GM12892 (cell line): ENCODE data around the gene ANK2.

Source experiments
- DNase-seq: peaks from one replicate; pipeline ENCODE4 v3.0.0; 2011; ENCODE audit not compliant: insufficient read length
- FAIRE-seq: peaks from 2 replicates; lab custom pipeline; 2011; peaks lifted over from hg19 to GRCh38; lab: Jason Lieb, UNC
- POLR2A ChIP-seq: IDR thresholded peaks from 2 replicates; pipeline ENCODE4 v1.6.1; 2011; ENCODE audit warnings: low read depth, low read length, control low read depth
- POLR2AphosphoS5 ChIP-seq: IDR thresholded peaks from 2 replicates; pipeline ENCODE4 v1.6.1; 2011; ENCODE audit warnings: low read depth, low read length, control low read depth
- TAF1 ChIP-seq: IDR thresholded peaks from 2 replicates; pipeline ENCODE4 v1.6.1; 2011; ENCODE audit warnings: low read depth, mild to moderate bottlenecking, control low read depth, low read length, borderline replicate concordance

Gene ANK2

DNA sequence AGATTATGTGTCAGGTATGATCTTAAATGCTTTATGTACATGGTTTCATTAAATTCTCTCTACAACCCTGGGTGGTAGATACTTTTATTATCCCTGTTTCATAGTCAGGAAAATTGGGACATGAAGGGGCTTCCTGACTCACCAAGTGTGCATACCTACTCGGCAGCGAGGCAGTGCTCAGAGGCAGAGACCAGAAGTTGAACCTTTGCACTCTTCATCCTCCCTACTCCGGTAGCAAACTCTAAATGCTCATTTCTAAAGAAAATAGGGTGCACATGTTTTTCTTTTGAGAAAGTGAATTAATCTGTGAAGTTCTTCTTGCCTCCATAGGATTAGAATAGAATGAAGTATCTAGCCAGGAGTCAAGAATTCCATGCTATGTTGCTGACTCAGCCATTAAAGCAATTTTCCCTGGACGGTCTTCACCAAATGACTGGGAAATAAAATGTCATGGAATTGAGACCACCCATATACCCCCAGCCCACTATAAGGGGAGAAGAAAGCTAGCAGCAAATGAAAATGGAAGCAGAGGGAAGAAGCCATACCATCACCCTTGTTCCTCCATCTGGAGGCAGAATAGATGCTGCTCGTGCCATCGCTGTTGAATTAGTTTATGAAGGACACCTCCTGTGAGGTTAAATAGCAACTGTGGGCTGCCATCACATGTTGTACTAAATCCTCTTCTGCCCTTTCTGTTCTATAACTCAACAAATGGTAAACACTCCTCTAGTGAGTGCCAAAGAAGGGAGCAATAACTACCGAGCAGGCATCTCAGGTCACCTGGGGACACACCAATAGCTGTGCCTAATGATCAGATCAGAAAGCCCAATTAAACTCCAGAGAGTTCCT, 356.6 kb downstream of the ANK2 start:
- no peak for TF ChIP-seq TAF1
- TF ChIP-seq POLR2AphosphoS5: no peak
- no peak for FAIRE-seq
- DNase-seq: no peak

DNA sequence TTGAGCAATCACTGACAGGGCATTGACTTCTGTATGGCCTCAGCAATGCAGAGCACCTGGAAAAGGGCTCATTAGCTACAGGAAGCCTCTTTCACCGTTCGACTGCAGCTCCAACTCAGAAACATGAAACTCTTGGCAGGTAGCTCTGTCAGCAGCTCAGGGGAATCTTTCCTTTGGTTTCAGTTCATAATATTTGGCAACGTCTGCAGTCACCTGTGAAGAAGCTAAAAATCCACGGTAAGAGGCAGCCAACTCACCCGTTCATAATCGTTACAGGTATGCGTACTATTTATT, 357.2 kb downstream of the ANK2 start:
- no peak for TF ChIP-seq POLR2A
- no peak for TF ChIP-seq POLR2AphosphoS5
- no peak for TF ChIP-seq TAF1
- no peak for DNase-seq
- no peak for FAIRE-seq

DNA sequence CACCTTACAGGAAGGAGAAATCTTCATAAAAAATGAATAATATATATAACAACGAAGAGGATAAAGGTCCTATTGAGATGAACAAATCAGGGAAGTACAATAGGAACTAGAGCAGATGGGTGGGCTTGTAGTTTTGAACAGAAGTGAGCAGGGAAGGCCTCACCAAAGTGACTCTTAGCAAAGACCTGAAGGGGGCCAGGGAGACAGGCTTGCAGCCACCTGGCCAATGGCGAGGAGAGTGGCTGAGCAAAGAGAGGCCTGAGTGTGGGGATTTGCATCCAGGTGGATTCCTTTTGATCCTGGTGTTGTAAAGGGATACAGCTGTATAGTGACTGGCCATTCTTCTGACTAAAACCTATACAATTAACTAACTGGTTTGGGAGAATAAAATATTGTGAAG, 358.0 kb downstream of the ANK2 start:
- no peak for TF ChIP-seq TAF1
- no peak for TF ChIP-seq POLR2AphosphoS5
- no peak for TF ChIP-seq POLR2A
- FAIRE-seq: no peak
- no peak for DNase-seq

DNA sequence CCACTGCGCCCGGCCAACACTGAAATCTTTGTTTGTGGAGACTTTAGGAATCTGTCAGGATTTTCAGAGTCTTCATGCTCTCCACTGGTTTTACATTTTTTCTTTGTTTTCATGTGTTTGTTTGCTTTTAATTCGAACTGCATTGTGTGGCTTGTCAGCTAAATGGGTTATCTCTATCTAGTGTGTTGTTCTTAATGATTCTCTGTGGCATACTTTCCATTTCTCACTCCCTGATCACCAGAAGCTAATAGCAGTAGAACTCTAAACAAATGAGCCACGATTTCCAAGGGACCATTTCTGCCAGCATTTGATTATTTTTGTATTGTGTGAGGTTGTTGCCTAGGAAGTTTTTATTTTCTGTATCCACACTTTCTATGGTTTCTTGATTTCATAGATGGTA, 359.7 kb downstream of the ANK2 start:
- no peak for DNase-seq
- no peak for FAIRE-seq
- no peak for TF ChIP-seq TAF1
- no peak for TF ChIP-seq POLR2AphosphoS5
- TF ChIP-seq POLR2A: no peak

DNA sequence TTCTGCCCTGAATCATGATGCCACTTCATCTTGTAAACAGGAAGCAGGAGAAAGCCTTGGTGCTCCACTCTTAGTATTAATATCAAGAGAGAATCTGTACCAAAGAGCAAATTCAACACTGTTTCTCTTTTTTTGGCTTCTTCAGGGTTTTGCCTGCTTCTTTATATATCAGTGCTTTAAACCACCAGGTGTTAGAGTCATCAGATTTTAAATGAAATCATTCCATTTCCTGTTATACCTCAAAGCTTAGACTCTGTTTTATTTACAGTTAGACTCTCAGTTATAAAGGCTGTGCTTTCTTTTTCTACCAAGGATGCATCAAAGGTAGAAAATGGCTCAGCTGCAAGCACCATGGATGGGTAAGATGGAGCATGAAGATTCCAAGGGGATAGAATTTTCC, 361.2 kb downstream of the ANK2 start:
- DNase-seq (no peak), FAIRE-seq (no peak)
- TF ChIP-seq POLR2AphosphoS5 (no peak), POLR2A (no peak), TAF1 (no peak)

DNA sequence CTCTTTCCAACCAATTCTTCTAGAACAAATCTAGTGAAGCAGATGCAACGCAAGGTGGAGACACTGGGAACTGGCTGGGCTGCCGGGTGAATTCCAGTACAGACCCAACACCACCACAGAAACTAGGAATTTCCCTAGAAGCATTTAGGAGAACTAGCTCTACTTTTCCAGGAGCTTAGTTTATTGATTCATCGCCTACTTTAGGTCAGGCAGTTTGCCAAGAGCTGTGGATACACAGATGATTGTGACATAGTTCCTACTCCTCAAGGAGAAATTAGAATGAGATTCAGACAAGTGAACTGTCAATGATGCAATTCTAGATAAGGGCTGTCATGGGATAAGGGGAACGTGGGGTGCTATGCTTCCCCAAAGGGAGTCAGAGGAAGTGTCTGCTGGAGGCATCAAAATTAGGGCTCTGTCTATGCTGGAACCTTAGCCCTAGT, 362.1 kb downstream of the ANK2 start:
- DNase-seq: no peak
- no peak for FAIRE-seq
- TF ChIP-seq TAF1 (no peak), POLR2AphosphoS5 (no peak), POLR2A (no peak)

DNA sequence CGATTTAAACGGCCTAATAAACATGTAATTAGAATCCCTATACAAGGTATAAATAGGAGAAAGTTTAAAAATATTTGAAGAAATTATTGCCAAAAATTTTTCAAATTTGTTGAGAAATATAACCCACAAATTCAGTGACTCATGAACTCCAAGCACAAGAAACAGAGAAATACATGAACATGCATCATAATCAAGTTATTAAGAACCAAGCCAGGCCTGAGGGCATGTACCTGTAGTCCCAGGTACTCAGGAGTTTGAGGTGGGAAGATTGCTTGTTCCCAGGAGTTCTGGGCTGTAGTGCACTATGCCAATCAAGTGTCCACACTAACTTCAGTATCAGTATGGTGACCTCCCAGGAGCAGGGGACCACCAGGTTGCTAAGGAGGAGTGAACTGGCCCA, 370.2 kb downstream of the ANK2 start:
- FAIRE-seq: no peak
- no peak for TF ChIP-seq POLR2AphosphoS5
- TF ChIP-seq TAF1: no peak
- no peak for TF ChIP-seq POLR2A
- DNase-seq: no peak

DNA sequence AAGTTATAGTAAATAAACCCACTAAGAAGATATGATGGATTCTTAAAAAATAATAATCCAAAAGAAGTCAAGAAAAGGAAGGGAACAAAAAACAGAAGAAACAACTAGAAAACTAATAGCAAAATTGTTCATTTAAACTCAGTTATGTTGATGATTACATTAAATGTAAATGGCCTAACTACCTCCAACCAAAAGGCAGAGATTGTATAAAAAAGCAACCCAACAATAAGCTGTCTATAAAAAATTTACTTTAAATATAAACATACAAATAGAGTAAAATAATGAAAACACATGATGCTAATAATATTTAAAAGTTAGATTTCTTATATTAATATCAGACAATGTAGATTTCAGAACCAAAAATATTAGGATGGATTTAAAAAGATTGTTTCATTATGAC, 371.5 kb downstream of the ANK2 start:
- FAIRE-seq (no peak), DNase-seq (no peak)
- TF ChIP-seq POLR2A: no peak
- no peak for TF ChIP-seq POLR2AphosphoS5
- TF ChIP-seq TAF1: no peak

DNA sequence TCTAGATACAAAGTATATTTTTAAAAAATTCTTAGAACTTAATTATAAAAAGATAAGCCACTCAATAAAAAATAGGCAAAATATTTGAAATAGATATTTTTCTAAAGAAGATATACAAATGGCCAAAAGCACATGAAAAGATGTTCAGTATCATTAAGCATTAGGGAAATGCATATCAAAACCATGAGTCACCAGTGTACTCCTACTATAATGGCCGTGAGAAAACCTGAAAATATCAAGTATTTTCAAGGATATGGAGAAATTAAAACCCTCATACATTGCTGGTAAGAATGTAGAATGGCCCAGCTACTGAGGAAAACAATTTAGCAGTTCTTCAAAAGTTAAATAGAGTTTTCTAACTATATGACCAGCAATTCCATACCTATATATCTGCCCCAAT, 374.2 kb downstream of the ANK2 start:
- no peak for FAIRE-seq
- TF ChIP-seq POLR2A (no peak), POLR2AphosphoS5 (no peak), TAF1 (no peak)
- no peak for DNase-seq

DNA sequence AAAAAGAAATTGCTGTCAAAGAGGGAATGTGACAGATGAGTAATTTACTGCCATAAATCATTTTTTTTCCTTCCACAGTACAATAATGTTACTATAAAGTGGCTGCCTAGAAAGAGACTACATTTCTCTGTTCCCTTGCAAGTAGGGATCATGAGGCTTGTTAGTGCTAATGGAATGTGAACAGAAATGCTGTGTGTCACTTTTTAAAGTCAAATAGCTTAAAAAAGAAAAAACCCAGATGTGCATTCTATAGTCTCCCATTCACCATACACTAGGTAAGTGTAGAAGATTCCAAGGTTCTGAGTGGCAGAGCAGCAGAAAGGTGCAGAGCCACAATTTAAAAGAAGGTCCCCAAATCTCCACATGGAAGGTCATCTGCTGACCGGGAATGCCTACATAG, 383.7 kb downstream of the ANK2 start:
- no peak for TF ChIP-seq POLR2A
- TF ChIP-seq TAF1: no peak
- no peak for TF ChIP-seq POLR2AphosphoS5
- FAIRE-seq (no peak), DNase-seq (no peak)
